CD4-positive, CD25-positive, alpha-beta regulatory T cell (primary cell): ENCODE results near the gene CHPF. TPM values are rescaled to one million over a fixed set of nuclear protein-coding genes. Genes with fewer than 3 reads are reported as not detected.

Experiments
- ATAC-seq, 2 donors: fragments of 150-1000 bp; cut with Tn5 transposase; one replicate each; pipeline ENCODE4 v1.10.0; 2021; ENCODE audit warnings: low read depth in 2 of 2, moderate number of reproducible peaks in 2 of 2, moderate library complexity in 1 of 2
- DNase-seq, 3 donors: peaks; one replicate each; pipeline versions ENCODE4 v3.0.0 to v3.0.0-alpha.2; 2012 to 2022; ENCODE audit warnings: mixed read lengths in 1 of 3
- H3K27ac ChIP-seq: one replicate; pipeline ENCODE4 v1.7.0; 2013; ENCODE audit warnings: mild to moderate bottlenecking, low read length; ENCODE audit not compliant: insufficient read depth, poor library complexity, severe bottlenecking
- H3K27me3 ChIP-seq: one replicate; pipeline ENCODE4 v1.7.0; 2013; ENCODE audit warnings: low read length; ENCODE audit not compliant: control insufficient read depth, insufficient read depth
- H3K36me3 ChIP-seq: one replicate; pipeline ENCODE4 v1.7.0; 2013; ENCODE audit warnings: mild to moderate bottlenecking, low read length, moderate library complexity; ENCODE audit not compliant: control insufficient read depth, insufficient read depth
- H3K4me1 ChIP-seq: 2 replicates; pipeline ENCODE4 v1.7.0; 2013; ENCODE audit warnings: mild to moderate bottlenecking, low read length; ENCODE audit not compliant: insufficient read depth, control insufficient read depth, poor library complexity, severe bottlenecking
- H3K4me3 ChIP-seq: one replicate; pipeline ENCODE4 v1.7.0; 2013; ENCODE audit warnings: low read depth, mild to moderate bottlenecking, low read length, moderate library complexity
- H3K9me3 ChIP-seq, 2 experiments: 1 replicate in 1 of 2; 2 replicates in 1 of 2; pipeline ENCODE4 v1.7.0; 2013; ENCODE audit warnings: low read length in 2 of 2, mild to moderate bottlenecking in 1 of 2, moderate library complexity in 1 of 2; ENCODE audit not compliant: control insufficient read depth in 2 of 2
- H3K27ac Mint-ChIP-seq, 3 donors: one replicate each; pipeline ENCODE4 v1.8.0; 2020 to 2022; ENCODE audit warnings: mild to moderate bottlenecking in 3 of 3, mixed read lengths in 3 of 3, moderate library complexity in 2 of 3
- H3K27me3 Mint-ChIP-seq: one replicate; pipeline ENCODE4 v1.8.0; 2022; ENCODE audit warnings: mild to moderate bottlenecking, mixed read lengths
- H3K36me3 Mint-ChIP-seq: one replicate; pipeline ENCODE4 v1.8.0; 2020; ENCODE audit warnings: mixed read lengths
- H3K4me1 Mint-ChIP-seq, 4 donors: one replicate each; pipeline ENCODE4 v1.8.0; 2020 to 2022; ENCODE audit warnings: mixed read lengths in 4 of 4, mild to moderate bottlenecking in 1 of 4
- H3K4me3 Mint-ChIP-seq, 4 donors: one replicate each; pipeline ENCODE4 v1.8.0; 2020 to 2022; ENCODE audit warnings: mild to moderate bottlenecking in 4 of 4, mixed read lengths in 4 of 4, moderate library complexity in 3 of 4
- H3K9me3 Mint-ChIP-seq, 7 donors: one replicate each; pipeline ENCODE4 v1.8.0; 2020 to 2022; ENCODE audit warnings: mixed read lengths in 7 of 7, mild to moderate bottlenecking in 3 of 7, moderate library complexity in 2 of 7
- polyA plus RNA-seq, 4 donors: library from polyadenylated mRNA; unstranded; fragments of 300-500 nt; fragmentation: Illumina TruSeq; gene quantifications; one replicate each; pipeline ENCODE4 v1.2.3, GENCODE V29; 2021
- total RNA-seq: library from RNA; stranded (reverse); gene quantifications from one replicate; pipeline ENCODE4 v1.2.3, GENCODE V29; 2022

The CHPF gene
- total and polyA plus RNA-seq, 5 donors from 2014 or later = 3.0 to 6.6 (median 4.5) TPM

- ATAC-seq (peak; percentile 94 to 96), DNase-seq (peak; percentile 87 to 98 (median 91))
- Histone ChIP-seq H3K4me1 (peaks cover 36% of the 10 kb centered on the region), H3K27ac (peak within 1 kb of the TSS; percentile 66), H3K36me3 (no peaks in the 10 kb centered on the region), H3K27me3 (peaks cover 16% of the 10 kb centered on the region), H3K9me3 (no peaks in the 10 kb centered on the region), H3K4me3 (peak within 1 kb of the TSS; percentile 84)
- peaks cover 48% of the 10 kb centered on the region for H3K27me3 Mint-ChIP-seq
- H3K36me3 Mint-ChIP-seq = peaks cover 10% of the 10 kb centered on the region
- peak within 1 kb of the TSS; percentile 92 to 98 (median 94) for H3K4me3 Mint-ChIP-seq
- peaks cover 0 to 45% (median 21%) of the 10 kb centered on the region in 4 donors for H3K4me1 Mint-ChIP-seq
- peak within 1 kb of the TSS; percentile 84 to 96 (median 92) for H3K27ac Mint-ChIP-seq
- H3K9me3 Mint-ChIP-seq = peaks cover 0 to 1% (median 0%) of the 10 kb centered on the region in 7 donors
These were observed 45.1 kb downstream of the CHPF start, which contains the start of gene GMPPA for GRCh38 chr2:219498280-219499057. GMPPA (plus strand) TSS chr2:219498891; CDS start chr2:219499976, 1,085 bp downstream.

GRCh38 chr2:219497495-219498279 lies 45.9 kb downstream of the CHPF start:
- ATAC-seq = no peak
- H3K27ac Mint-ChIP-seq = peak overlapping the region in 1 of 3 donors; percentile 84
- H3K36me3 Mint-ChIP-seq = peaks cover 8% of the 10 kb centered on the region
- peaks cover 51% of the 10 kb centered on the region for H3K27me3 Mint-ChIP-seq
- H3K4me3 Mint-ChIP-seq = peak overlapping the region; percentile 92 to 98 (median 94)
- H3K27me3 ChIP-seq = peaks cover 17% of the 10 kb centered on the region
- H3K9me3 Mint-ChIP-seq = peaks cover 0 to 1% (median 0%) of the 10 kb centered on the region in 7 donors
- no peaks in the 10 kb centered on the region for H3K9me3 ChIP-seq
- peaks cover 36% of the 10 kb centered on the region for H3K4me1 ChIP-seq
- H3K4me1 Mint-ChIP-seq = peaks cover 0 to 45% (median 21%) of the 10 kb centered on the region in 4 donors
- no peak overlapping the region for H3K27ac ChIP-seq
- no peaks in the 10 kb centered on the region for H3K36me3 ChIP-seq
- H3K4me3 ChIP-seq = peak overlapping the region; percentile 84
- peak; percentile 12 to 41 (median 36) for DNase-seq

GRCh38 chr2:219496825-219497494 lies 46.6 kb downstream of the CHPF start:
- peak overlapping the region; percentile 80 to 94 (median 86) for H3K4me3 Mint-ChIP-seq
- ATAC-seq (no peak), DNase-seq (peak in 2 of 3 donors; percentile 17 to 24)
- H3K27me3 Mint-ChIP-seq = peaks cover 53% of the 10 kb centered on the region
- Histone ChIP-seq H3K36me3 (no peaks in the 10 kb centered on the region), H3K4me3 (no peak overlapping the region), H3K27me3 (peaks cover 17% of the 10 kb centered on the region), H3K4me1 (peaks cover 36% of the 10 kb centered on the region), H3K27ac (no peak overlapping the region), H3K9me3 (no peaks in the 10 kb centered on the region)
- peaks cover 8% of the 10 kb centered on the region for H3K36me3 Mint-ChIP-seq
- peaks cover 0 to 45% (median 21%) of the 10 kb centered on the region in 4 donors for H3K4me1 Mint-ChIP-seq
- H3K9me3 Mint-ChIP-seq = peaks cover 0 to 1% (median 0%) of the 10 kb centered on the region in 7 donors
- no peak overlapping the region for H3K27ac Mint-ChIP-seq

GRCh38 chr2:219496247-219496824 lies 47.3 kb downstream of the CHPF start:
- no peaks in the 10 kb centered on the region for H3K9me3 ChIP-seq
- H3K4me1 ChIP-seq = peaks cover 36% of the 10 kb centered on the region
- Mint-ChIP-seq H3K27ac (no peak overlapping the region), H3K4me3 (peak overlapping the region; percentile 65 to 93 (median 77)), H3K4me1 (peaks cover 0 to 42% (median 21%) of the 10 kb centered on the region in 4 donors), H3K9me3 (peaks cover 0 to 1% (median 0%) of the 10 kb centered on the region in 7 donors), H3K27me3 (peaks cover 53% of the 10 kb centered on the region), H3K36me3 (peaks cover 2% of the 10 kb centered on the region)
- no peak overlapping the region for H3K27ac ChIP-seq
- no peak for DNase-seq
- H3K4me3 ChIP-seq = no peak overlapping the region
- H3K27me3 ChIP-seq = peaks cover 17% of the 10 kb centered on the region
- no peak for ATAC-seq
- H3K36me3 ChIP-seq = no peaks in the 10 kb centered on the region

- peaks cover 0 to 40% (median 21%) of the 10 kb centered on the region in 4 donors for H3K4me1 Mint-ChIP-seq
- peak overlapping the region in 1 of 4 donors; percentile 93 for H3K4me3 Mint-ChIP-seq
- no peak for ATAC-seq
These were observed 48.0 kb downstream of the CHPF start for GRCh38 chr2:219495531-219496122.

GRCh38 chr2:219494952-219495530 lies 48.6 kb downstream of the CHPF start:
- H3K27ac Mint-ChIP-seq = no peak overlapping the region
- H3K27me3 ChIP-seq = peaks cover 17% of the 10 kb centered on the region
- peaks cover 53% of the 10 kb centered on the region for H3K27me3 Mint-ChIP-seq
- peaks cover 36% of the 10 kb centered on the region for H3K4me1 ChIP-seq
- no peaks in the 10 kb centered on the region for H3K9me3 ChIP-seq
- no peak overlapping the region for H3K27ac ChIP-seq
- H3K36me3 ChIP-seq = no peaks in the 10 kb centered on the region
- DNase-seq = no peak
- no peak overlapping the region for H3K4me3 ChIP-seq
- peaks cover 0 to 1% (median 0%) of the 10 kb centered on the region in 7 donors for H3K9me3 Mint-ChIP-seq
- H3K36me3 Mint-ChIP-seq = no peaks in the 10 kb centered on the region
- no peak for ATAC-seq
- H3K4me1 Mint-ChIP-seq = peaks cover 0 to 37% (median 16%) of the 10 kb centered on the region in 4 donors
- H3K4me3 Mint-ChIP-seq = peak overlapping the region in 1 of 4 donors; percentile 22

More at GRCh38 chr2:219495531-219496122, 48.0 kb downstream of the CHPF start:
- Histone ChIP-seq H3K4me3 (no peak overlapping the region), H3K27me3 (peaks cover 17% of the 10 kb centered on the region), H3K9me3 (no peaks in the 10 kb centered on the region), H3K27ac (no peak overlapping the region), H3K36me3 (no peaks in the 10 kb centered on the region), H3K4me1 (peaks cover 36% of the 10 kb centered on the region)
- H3K27me3 Mint-ChIP-seq = peaks cover 53% of the 10 kb centered on the region
- no peak overlapping the region for H3K27ac Mint-ChIP-seq
- H3K36me3 Mint-ChIP-seq = no peaks in the 10 kb centered on the region
- DNase-seq = peak; percentile 27 to 63 (median 46)
- peaks cover 0 to 1% (median 0%) of the 10 kb centered on the region in 7 donors for H3K9me3 Mint-ChIP-seq
